Kidney (tissue), 14 donors: Measurements from ENCODE around the gene HUS1. TPM values are rescaled to one million over a fixed set of nuclear protein-coding genes. Genes with fewer than 3 reads are reported as not detected.

Experiments used
- DNase-seq, 5 donors: peaks; one replicate each; pipeline ENCODE4 v3.0.0-alpha.2; 2013 to 2020
- FAIRE-seq: peaks from 2 replicates; lab custom pipeline; 2012; peaks lifted over from hg19 to GRCh38; lab: Jason Lieb, UNC
- H3K27ac ChIP-seq, 2 donors: one replicate each; pipeline ENCODE4 v1.7.0; 2013; ENCODE audit warnings: low read depth in 2 of 2, low read length in 2 of 2, inconsistent platforms in 1 of 2
- H3K27me3 ChIP-seq: one replicate; pipeline ENCODE4 v1.7.1; 2013; ENCODE audit warnings: low read length, inconsistent platforms; ENCODE audit not compliant: control insufficient read depth, insufficient read depth
- H3K36me3 ChIP-seq, 3 donors: one replicate each; pipeline versions ENCODE4 v1.7.0 to v1.7.1; 2013; ENCODE audit warnings: low read length in 3 of 3, control low read depth in 1 of 3, inconsistent platforms in 1 of 3; ENCODE audit not compliant: insufficient read depth in 3 of 3, control insufficient read depth in 2 of 3
- H3K4me1 ChIP-seq, 3 donors: one replicate each; pipeline versions ENCODE4 v1.7.0 to v1.7.1; 2013; ENCODE audit warnings: low read length in 3 of 3, inconsistent platforms in 1 of 3, low read depth in 1 of 3; ENCODE audit not compliant: control insufficient read depth in 2 of 3, insufficient read depth in 2 of 3
- H3K4me3 ChIP-seq, 3 donors: one replicate each; pipeline versions ENCODE4 v1.7.0 to v1.8.1; 2013; ENCODE audit warnings: low read length in 3 of 3, control low read depth in 1 of 3, inconsistent platforms in 1 of 3
- H3K9ac ChIP-seq, 3 donors: one replicate each; pipeline versions ENCODE4 v1.7.0 to v1.7.1; 2013; ENCODE audit warnings: low read length in 3 of 3, control low read depth in 1 of 3, inconsistent platforms in 1 of 3
- H3K9me3 ChIP-seq, 3 donors: one replicate each; pipeline versions ENCODE4 v1.7.0 to v1.7.1; 2013; ENCODE audit warnings: low read length in 3 of 3, control low read depth in 1 of 3, inconsistent platforms in 1 of 3; ENCODE audit not compliant: control insufficient read depth in 2 of 3, insufficient read depth in 1 of 3
- CTCF ChIP-seq: IDR thresholded peaks from 3 replicates; pipeline ENCODE4 v1.5.1; 2012; ENCODE audit warnings: mild to moderate bottlenecking, moderate library complexity, borderline replicate concordance; ENCODE audit not compliant: insufficient read depth; ENCODE audit errors: extremely low read depth
- intact Hi-C: fragments of 100-400 bp; cut with DNase I; formaldehyde crosslinking; loops from one replicate; pipeline ENCODE4 v1.11.1; 2022
- polyA plus RNA-seq: library from polyadenylated mRNA; stranded (reverse); fragments of 350-450 nt; fragmentation: Illumina TruSeq; extraction: RNeasy Lipid Tissue Mini Kit (QIAGEN cat#74804); gene quantifications from one replicate; pipeline ENCODE4 v1.2.3, GENCODE V29; 2014; ENCODE audit warnings: low read depth, low replicate concordance; ENCODE audit not compliant: insufficient read depth
- total RNA-seq: library from RNA; stranded (reverse); fragmentation: NEBNext Ultra II Directional; extraction: Animal tissue kit (Norgen Biotek cat#: 25700); gene quantifications from one replicate; pipeline ENCODE4 v1.2.1, GENCODE V29; 2021
- donor health status: control.
- donor health status: control.
- donor health status: control.
- donor health status: control.
- donor health status: control.
- donor health status: DM: yes; HTN: yes; CAD: no.
- donor health status: Normal renal cell carcinoma (clear cell type).

The HUS1 gene
- total and polyA plus RNA-seq, 2 donors from 2014 or later = 13.4 to 29.5 TPM

GRCh38 chr7:47951374-47951773 lies 28.0 kb downstream of the HUS1 start:
- no peak overlapping the region for H3K4me3 ChIP-seq
- intact Hi-C loops = no loop called here
- H3K9ac ChIP-seq = no peak overlapping the region
- H3K27me3 ChIP-seq = no peaks in the 10 kb centered on the region
- H3K27ac ChIP-seq = no peak overlapping the region
- peaks cover 0 to 10% (median 4%) of the 10 kb centered on the region in 3 donors for H3K36me3 ChIP-seq
- no peak for DNase-seq
- TF ChIP-seq CTCF = no peak
- no peaks in the 10 kb centered on the region for H3K9me3 ChIP-seq
- peaks cover 0 to 4% (median 0%) of the 10 kb centered on the region in 3 donors for H3K4me1 ChIP-seq
- FAIRE-seq = no peak

- no peaks in the 10 kb centered on the region for H3K9me3 ChIP-seq
- H3K9ac ChIP-seq = no peak overlapping the region
- intact Hi-C loops = no loop called here
- H3K4me1 ChIP-seq = peaks cover 0 to 6% (median 0%) of the 10 kb centered on the region in 3 donors
- FAIRE-seq (no peak), DNase-seq (no peak)
- no peaks in the 10 kb centered on the region for H3K27me3 ChIP-seq
- H3K36me3 ChIP-seq = peaks cover 0 to 10% (median 4%) of the 10 kb centered on the region in 3 donors
- no peak for TF ChIP-seq CTCF
- H3K4me3 ChIP-seq = no peak overlapping the region
- H3K27ac ChIP-seq = no peak overlapping the region
Observed at GRCh38 chr7:47950714-47951113, 28.7 kb downstream of the HUS1 start.

- TF ChIP-seq CTCF = no peak
- peaks cover 0 to 8% (median 2%) of the 10 kb centered on the region in 3 donors for H3K36me3 ChIP-seq
- intact Hi-C loops = loop anchor here (10.0 kb wide), 1 partner anchor 155 kb away; no protein-coding TSS in a partner anchor
- H3K4me3 ChIP-seq = no peak overlapping the region
- DNase-seq (no peak), FAIRE-seq (no peak)
- H3K9me3 ChIP-seq = no peaks in the 10 kb centered on the region
- H3K4me1 ChIP-seq = peaks cover 0 to 6% (median 0%) of the 10 kb centered on the region in 3 donors
- no peak overlapping the region for H3K9ac ChIP-seq
- no peak overlapping the region for H3K27ac ChIP-seq
- H3K27me3 ChIP-seq = no peaks in the 10 kb centered on the region
Observed at GRCh38 chr7:47949703-47950102, 29.7 kb downstream of the HUS1 start.
